Stimulated activated CD4-positive, alpha-beta T cell treated with anti-CD3 and anti-CD28 coated beads, TNF-alpha, amount 100 ng/mL, for 48 hours (primary cell): ENCODE data around the gene CFHR4.
"Not testable (repeated sequence)": the region's sequence is repeated elsewhere in the genome, so short reads cannot be mapped to it uniquely, and the experiment has no call there.

Experiments
- DNase-seq, 3 donors: peaks; one replicate each; pipeline ENCODE4 v3.0.0-alpha.2; 2020; ENCODE audit warnings: low read depth in 3 of 3

CFHR4 gene

GRCh38 chr1:196887515-196888239, at the start of gene CFHR4:
CFHR4 (plus strand) TSS chr1:196888052; CDS start chr1:196888151, 99 bp downstream.
- no peak for DNase-seq

- not testable (repeated sequence) for DNase-seq
Measured at GRCh38 chr1:196849613-196850492, 38.0 kb upstream of the CFHR4 start.

- DNase-seq: no peak
Measured at GRCh38 chr1:196856053-196856452, 31.8 kb upstream of the CFHR4 start.

- DNase-seq: no peak
Measured at GRCh38 chr1:196857188-196857587, 30.7 kb upstream of the CFHR4 start.

GRCh38 chr1:196858811-196859210, 29.0 kb upstream of the CFHR4 start:
- DNase-seq: no peak

GRCh38 chr1:196860323-196860884, 27.4 kb upstream of the CFHR4 start:
- DNase-seq: no peak

GRCh38 chr1:196861429-196861828, 26.4 kb upstream of the CFHR4 start:
- no peak for DNase-seq

- no peak for DNase-seq
Measured at GRCh38 chr1:196866974-196867373, 20.9 kb upstream of the CFHR4 start.

GRCh38 chr1:196873385-196873784, 14.5 kb upstream of the CFHR4 start:
- no peak for DNase-seq

- DNase-seq: no peak
Measured at GRCh38 chr1:196875935-196876334, 11.9 kb upstream of the CFHR4 start.

- DNase-seq: no peak
Measured at GRCh38 chr1:196877964-196878363, 9.9 kb upstream of the CFHR4 start.

- not testable (repeated sequence) for DNase-seq
Measured at GRCh38 chr1:196886560-196886959, 1.3 kb upstream of the CFHR4 start.

GRCh38 chr1:196890668-196891067, 2.8 kb downstream of the CFHR4 start:
- no peak for DNase-seq

- no peak for DNase-seq
Measured at GRCh38 chr1:196891251-196891650, 3.4 kb downstream of the CFHR4 start.

- DNase-seq: no peak
Measured at GRCh38 chr1:196896355-196896754, 8.5 kb downstream of the CFHR4 start.

GRCh38 chr1:196897158-196897828, 9.4 kb downstream of the CFHR4 start:
- no peak for DNase-seq

GRCh38 chr1:196902344-196902743, 14.5 kb downstream of the CFHR4 start:
- no peak for DNase-seq

- no peak for DNase-seq
Measured at GRCh38 chr1:196910215-196910614, 22.4 kb downstream of the CFHR4 start.

GRCh38 chr1:196912283-196912682, 24.4 kb downstream of the CFHR4 start:
- DNase-seq: not testable (repeated sequence)

- not testable (repeated sequence) for DNase-seq
Measured at GRCh38 chr1:196926839-196927238, 39.0 kb downstream of the CFHR4 start.

GRCh38 chr1:196932853-196933252, 45.0 kb downstream of the CFHR4 start:
- not testable (repeated sequence) for DNase-seq
